ENCODE data around the gene CCL22.

CCL22 gene

GRCh38 chr16:57376313-57376818 is 17.8 kb downstream of the CCL22 start:
- DNase-seq (ENCODE audit: low read depth) = no peak
- H3K4me3 ChIP-seq (ENCODE audit: low read length) = no peak overlapping the region
- TF ChIP-seq CTCF (conservative IDR thresholded peaks at IDR 0.05; ENCODE audit: low read depth, low read length) = no peak

GRCh38 chr16:57377080-57377841 is 18.7 kb downstream of the CCL22 start:
- no peak for TF ChIP-seq CTCF (conservative IDR thresholded peaks at IDR 0.05; ENCODE audit: low read depth, low read length)
- no peak overlapping the region for H3K4me3 ChIP-seq (ENCODE audit: low read length)
- no peak for DNase-seq (ENCODE audit: low read depth)

GRCh38 chr16:57379579-57379978 is 21.0 kb downstream of the CCL22 start:
- H3K4me3 ChIP-seq (ENCODE audit: low read length) = no peak overlapping the region
- no peak for TF ChIP-seq CTCF (conservative IDR thresholded peaks at IDR 0.05; ENCODE audit: low read depth, low read length)
- DNase-seq (ENCODE audit: low read depth) = no peak

- no peak overlapping the region for H3K4me3 ChIP-seq (ENCODE audit: low read length)
- DNase-seq (ENCODE audit: low read depth) = no peak
- no peak for TF ChIP-seq CTCF (conservative IDR thresholded peaks at IDR 0.05; ENCODE audit: low read depth, low read length)
Observed at GRCh38 chr16:57380671-57381462, 22.3 kb downstream of the CCL22 start.

GRCh38 chr16:57381791-57382534 is 23.4 kb downstream of the CCL22 start:
- DNase-seq (ENCODE audit: low read depth) = no peak
- TF ChIP-seq CTCF (conservative IDR thresholded peaks at IDR 0.05; ENCODE audit: low read depth, low read length) = no peak
- no peak overlapping the region for H3K4me3 ChIP-seq (ENCODE audit: low read length)

GRCh38 chr16:57382535-57383275 is 24.1 kb downstream of the CCL22 start:
- no peak overlapping the region for H3K4me3 ChIP-seq (ENCODE audit: low read length)
- DNase-seq (ENCODE audit: low read depth) = no peak
- TF ChIP-seq CTCF (conservative IDR thresholded peaks at IDR 0.05; ENCODE audit: low read depth, low read length) = no peak
